H1 (cell line): ENCODE results near the gene SRPK3. TPM values are rescaled to one million over a fixed set of nuclear protein-coding genes. Genes with fewer than 3 reads are reported as not detected.

Experiments
- CTCF ChIA-PET: fragments of 300-600 bp; sonication (Branson Sonifier 250); formaldehyde crosslinking; loops from one replicate; lab custom pipeline; 2021; ENCODE audit not compliant: partially characterized antibody; lab: Charles Lee
- POLR2A ChIA-PET: fragments of 300-600 bp; sonication (Branson Sonifier 250); formaldehyde crosslinking; loops from one replicate; lab custom pipeline; 2021; ENCODE audit warnings: inconsistent platforms; ENCODE audit not compliant: partially characterized antibody; lab: Charles Lee
- DNase-seq, 2 experiments: peaks; one replicate each; pipeline versions ENCODE4 v3.0.0 to v3.0.0-alpha.2; 2010 to 2022; ENCODE audit warnings: low spot score in 2 of 2, low read depth in 1 of 2, mixed read lengths in 1 of 2
- FAIRE-seq: peaks from 2 replicates; lab custom pipeline; 2011; peaks lifted over from hg19 to GRCh38; lab: Jason Lieb, UNC
- H2AFZ ChIP-seq: 2 replicates; pipeline ENCODE4 v1.8.1; 2012; ENCODE audit warnings: low read length, inconsistent platforms
- H2AK5ac ChIP-seq: 2 replicates; pipeline ENCODE4 v1.6.1; 2013; ENCODE audit warnings: low read depth, low read length
- H2BK120ac ChIP-seq: replicated peaks from 2 replicates; pipeline ENCODE3; 2013; ENCODE audit warnings: low read depth, low read length, inconsistent platforms
- H2BK12ac ChIP-seq: 2 replicates; pipeline ENCODE4 v1.6.1; 2013; ENCODE audit warnings: low read depth, low read length
- H2BK15ac ChIP-seq: 2 replicates; pipeline ENCODE4 v1.6.1; 2013; ENCODE audit warnings: low read length
- H2BK20ac ChIP-seq: 2 replicates; pipeline ENCODE4 v1.6.1; 2013; ENCODE audit warnings: low read length
- H2BK5ac ChIP-seq: 2 replicates; pipeline ENCODE4 v1.6.1; 2013; ENCODE audit warnings: low read depth, low read length
- H3K14ac ChIP-seq: 2 replicates; pipeline ENCODE4 v1.6.1; 2013; ENCODE audit warnings: inconsistent platforms; ENCODE audit not compliant: insufficient read length
- H3K18ac ChIP-seq: 2 replicates; pipeline ENCODE4 v1.6.1; 2013; ENCODE audit warnings: low read length; ENCODE audit errors: extremely low read depth
- H3K23ac ChIP-seq: 2 replicates; pipeline ENCODE4 v1.6.1; 2013; ENCODE audit warnings: inconsistent platforms; ENCODE audit not compliant: insufficient read length
- H3K23me2 ChIP-seq: 2 replicates; pipeline ENCODE4 v1.6.1; 2013; ENCODE audit warnings: low read depth, low read length
- H3K27ac ChIP-seq: 2 replicates; pipeline ENCODE4 v1.6.1; 2011; ENCODE audit warnings: low read depth, low read length, inconsistent platforms
- H3K27me3 ChIP-seq, 4 experiments: replicated peaks in 1 of 4; 1 replicate in 1 of 4; 2 replicates in 3 of 4; pipeline versions ENCODE4 v1.6.1 to v1.8.1; 2011 to 2013; ENCODE audit warnings: low read length in 3 of 4, mild to moderate bottlenecking in 3 of 4, inconsistent platforms in 2 of 4, mixed read lengths in 2 of 4, moderate library complexity in 1 of 4; ENCODE audit not compliant: control insufficient read depth in 3 of 4, insufficient read depth in 3 of 4; ENCODE audit errors: extremely low read depth in 1 of 4
- H3K36me3 ChIP-seq, 4 experiments: 2 replicates each; pipeline versions ENCODE4 v1.6.1 to v1.8.1; 2011 to 2013; ENCODE audit warnings: mild to moderate bottlenecking in 4 of 4, low read length in 3 of 4, moderate library complexity in 2 of 4, control low read depth in 1 of 4, inconsistent platforms in 1 of 4; ENCODE audit not compliant: insufficient read depth in 4 of 4, control insufficient read depth in 2 of 4
- H3K4ac ChIP-seq: replicated peaks from 2 replicates; pipeline ENCODE3; 2013; ENCODE audit warnings: low read length, low read depth, mixed read lengths, inconsistent platforms; ENCODE audit not compliant: insufficient read length
- H3K4me1 ChIP-seq, 4 experiments: replicated peaks in 1 of 4; 1 replicate in 1 of 4; 2 replicates in 3 of 4; pipeline versions ENCODE4 v1.6.1 to v1.8.1; 2011 to 2013; ENCODE audit warnings: low read length in 3 of 4, inconsistent platforms in 2 of 4, mixed read lengths in 1 of 4; ENCODE audit not compliant: insufficient read depth in 4 of 4, control insufficient read depth in 3 of 4
- H3K4me2 ChIP-seq, 2 experiments: 2 replicates each; pipeline versions ENCODE4 v1.6.1 to v1.8.1; 2011 to 2013; ENCODE audit warnings: low read depth in 2 of 2, low read length in 2 of 2, control low read depth in 1 of 2, inconsistent platforms in 1 of 2, mild to moderate bottlenecking in 1 of 2; ENCODE audit not compliant: insufficient read depth in 1 of 2
- H3K4me3 ChIP-seq, 4 experiments: fragments of 200-600, 300-600 bp in 1 of 4; sonication (generic), shearing (Covaris generic), sonication (Bioruptor Twin) in 1 of 4; 2 replicates each; pipeline versions ENCODE4 v1.5.1 to v1.8.1; 2011 to 2016; ENCODE audit warnings: low read length in 4 of 4, low read depth in 3 of 4, control low read depth in 2 of 4, inconsistent platforms in 2 of 4, mild to moderate bottlenecking in 2 of 4, mixed read lengths in 1 of 4, moderate library complexity in 1 of 4; ENCODE audit not compliant: insufficient read depth in 2 of 4; ENCODE audit errors: extremely low read depth in 1 of 4
- H3K56ac ChIP-seq: replicated peaks from 2 replicates; pipeline ENCODE3; 2013; ENCODE audit warnings: low read depth, mild to moderate bottlenecking, mixed read lengths, low read length, inconsistent platforms; ENCODE audit not compliant: insufficient read length
- H3K79me1 ChIP-seq: 2 replicates; pipeline ENCODE4 v1.6.1; 2013; ENCODE audit warnings: low read depth, low read length, control low read depth
- H3K79me2 ChIP-seq, 2 experiments: 2 replicates each; pipeline versions ENCODE4 v1.6.1 to v1.8.1; 2012 to 2013; ENCODE audit warnings: low read length in 2 of 2, mild to moderate bottlenecking in 2 of 2, inconsistent platforms in 1 of 2; ENCODE audit not compliant: insufficient read depth in 2 of 2, control insufficient read depth in 1 of 2
- H3K9ac ChIP-seq, 4 experiments: replicated peaks in 1 of 4; 1 replicate in 1 of 4; 2 replicates in 3 of 4; pipeline versions ENCODE4 v1.6.1 to v1.8.1; 2011 to 2013; ENCODE audit warnings: low read depth in 3 of 4, low read length in 3 of 4, control low read depth in 2 of 4, mild to moderate bottlenecking in 2 of 4, moderate library complexity in 2 of 4, inconsistent platforms in 1 of 4; ENCODE audit errors: extremely low read depth in 1 of 4
- H3K9me3 ChIP-seq, 2 experiments: 2 replicates each; pipeline versions ENCODE4 v1.6.1 to v1.8.1; 2012 to 2013; ENCODE audit warnings: mild to moderate bottlenecking in 2 of 2, moderate library complexity in 2 of 2, control low read depth in 1 of 2, inconsistent platforms in 1 of 2, low read depth in 1 of 2, low read length in 1 of 2, mixed read lengths in 1 of 2; ENCODE audit not compliant: insufficient read depth in 2 of 2
- H4K20me1 ChIP-seq, 2 experiments: replicated peaks in 1 of 2; 2 replicates each; pipeline versions ENCODE3 to v1.8.1; 2011 to 2013; ENCODE audit warnings: inconsistent platforms in 2 of 2, low read length in 2 of 2, mild to moderate bottlenecking in 1 of 2; ENCODE audit not compliant: insufficient read depth in 2 of 2, control insufficient read depth in 1 of 2
- H4K5ac ChIP-seq: 2 replicates; pipeline ENCODE4 v1.6.1; 2013; ENCODE audit warnings: low read length, low read depth, mixed read lengths, inconsistent platforms; ENCODE audit not compliant: insufficient read length
- H4K8ac ChIP-seq: 2 replicates; pipeline ENCODE4 v1.8.0; 2013; ENCODE audit warnings: mild to moderate bottlenecking, moderate library complexity, low read length, inconsistent platforms; ENCODE audit not compliant: insufficient read depth; ENCODE audit errors: extremely low read depth
- H4K91ac ChIP-seq: replicated peaks from 2 replicates; pipeline ENCODE3; 2013; ENCODE audit warnings: low read length, mixed read lengths, inconsistent platforms; ENCODE audit not compliant: insufficient read length
- ATF2 ChIP-seq: IDR thresholded peaks from 2 replicates; pipeline ENCODE4 v1.6.1; 2012; ENCODE audit warnings: low read length, inconsistent platforms
- BACH1 ChIP-seq: IDR thresholded peaks from 2 replicates; pipeline ENCODE4 v1.6.1; 2012; ENCODE audit warnings: low read length, improper control_type of control experiment
- BCL11A ChIP-seq, 2 experiments: IDR thresholded peaks; one replicate each; pipeline ENCODE4 v1.6.1; 2011; ENCODE audit warnings: low read depth in 2 of 2, low read length in 2 of 2, mild to moderate bottlenecking in 2 of 2
- CTBP2 ChIP-seq: IDR thresholded peaks from 2 replicates; pipeline ENCODE4 v1.7.0; 2011; ENCODE audit warnings: borderline replicate concordance, mild to moderate bottlenecking, moderate library complexity, mixed read lengths, low read length; ENCODE audit not compliant: insufficient read depth, insufficient read length
- GTF2F1 ChIP-seq: IDR thresholded peaks from 2 replicates; pipeline ENCODE4 v1.6.1; 2012; ENCODE audit warnings: low read depth, low read length, improper control_type of control experiment, borderline replicate concordance
- HDAC6 ChIP-seq: IDR thresholded peaks from one replicate; pipeline ENCODE4 v1.7.1; 2012; ENCODE audit warnings: low read depth, mild to moderate bottlenecking, inconsistent platforms, low read length, moderate library complexity
- MAFK ChIP-seq: IDR thresholded peaks from 2 replicates; pipeline ENCODE4 v1.6.1; 2012; ENCODE audit warnings: low read depth, mild to moderate bottlenecking, improper control_type of control experiment, low read length
- POLR2AphosphoS5 ChIP-seq: IDR thresholded peaks from 2 replicates; pipeline ENCODE4 v1.6.1; 2011; ENCODE audit warnings: low read depth, low read length
- SAP30 ChIP-seq: fragments of 300-600 bp; sonication (generic); IDR thresholded peaks from 2 replicates; pipeline ENCODE4 v1.7.1; 2012; ENCODE audit warnings: low read length, moderate library complexity, mild to moderate bottlenecking, inconsistent platforms; ENCODE audit not compliant: insufficient read depth, insufficient replicate concordance
- SIX5 ChIP-seq: IDR thresholded peaks from 2 replicates; pipeline ENCODE4 v1.6.1; 2011; ENCODE audit warnings: mild to moderate bottlenecking, low read depth, low read length
- TEAD4 ChIP-seq: IDR thresholded peaks from 2 replicates; pipeline ENCODE4 v1.6.1; 2012; ENCODE audit warnings: low read depth, low read length, inconsistent platforms, mixed read lengths
- WGBS, 2 experiments: shearing (Covaris generic) in 1 of 2; methylation state at CpG; one replicate each; pipeline versions ENCODE4 v1.1.6 to v1.1.7; 2013 to 2015; ENCODE audit warnings: low lambda C conversion rate in 2 of 2, mixed read lengths in 2 of 2, inconsistent platforms in 1 of 2, low coverage in 1 of 2, missing lambda C conversion rate in 1 of 2; ENCODE audit not compliant: insufficient replicate concordance in 2 of 2, insufficient coverage in 1 of 2, insufficient read length in 1 of 2; ENCODE audit errors: extremely low coverage in 1 of 2, missing lambda C conversion rate in 1 of 2; 5-methylcytosine and 5-hydroxymethylcytosine counted together
- polyA plus RNA-seq, 7 experiments: library from polyadenylated mRNA; depleted of rRNA in 3 of 7; stranded (reverse) in 5 of 7; unstranded in 2 of 7; fragments of >200 nt in 5 of 7; fragments of 200-250 nt in 2 of 7; gene quantifications; 1 replicate in 5 of 7; 2 replicates in 1 of 7; 4 replicates in 1 of 7; pipeline versions ENCODE4 v1.2.1 to v1.2.3, GENCODE V29; 2011 to 2013; ENCODE audit warnings: missing spikeins in 2 of 7, mixed read lengths in 2 of 7
- total RNA-seq: library from RNA; stranded (reverse); fragmentation: NEBNext Ultra II Directional; extraction: Animal tissue kit (Norgen Biotek cat#: 25700); gene quantifications from 2 replicates; pipeline ENCODE4 v1.2.1, GENCODE V29; 2021

The SRPK3 gene
- total and polyA plus RNA-seq, 2 of the 8 experiments (the other 6 are each of a cell fraction or from before 2014, with no cell fraction given): not detected

GRCh38 chrX:153814591-153815315 is 33.9 kb downstream of the SRPK3 start:
- H3K4me3 ChIP-seq: no peak overlapping the region
- H3K4me2 ChIP-seq: no peak overlapping the region
- TF ChIP-seq HDAC6: no peak
- no peak for TF ChIP-seq BACH1
- TF ChIP-seq CTBP2: no peak
- no peak for TF ChIP-seq POLR2AphosphoS5
- TF ChIP-seq MAFK: no peak
- TF ChIP-seq TEAD4: no peak
- TF ChIP-seq BCL11A (IDR thresholded peaks at IDR 0.05; ENCODE audit: low read depth in 2 of 2, low read length in 2 of 2): no peak
- no peak for TF ChIP-seq GTF2F1
- TF ChIP-seq SAP30: no peak
- no peak for TF ChIP-seq ATF2
- TF ChIP-seq SIX5: no peak
- H2AK5ac ChIP-seq: no peak overlapping the region
- peaks cover 15 to 83% of the 10 kb centered on the region in 2 experiments for H3K79me2 ChIP-seq
- H3K18ac ChIP-seq: no peak overlapping the region; the same call in 1 of the 2 replicates
- H2AFZ ChIP-seq: no peak overlapping the region
- H3K79me1 ChIP-seq: 0 out of 2 replicates have a peak, but pooled peaks cover 2% of the 10 kb centered on the region
- peak overlapping the region; percentile 68; the same call in 1 of the 2 replicates for H4K8ac ChIP-seq
- H3K23me2 ChIP-seq: peaks cover 2% of the 10 kb centered on the region; the same call in 1 of the 2 replicates
- H2BK5ac ChIP-seq: no peak overlapping the region
- H3K14ac ChIP-seq: no peak overlapping the region
- H2BK15ac ChIP-seq: no peak overlapping the region
- H3K4ac ChIP-seq: no peak overlapping the region
- no peaks in the 10 kb centered on the region for H3K27me3 ChIP-seq
- H3K56ac ChIP-seq: no peak overlapping the region
- ChIA-PET POLR2A (interaction anchor here (0.8 to 1.7 kb wide), 4 partner anchors 12 to 20 kb away, joined by 3 to 4 read pairs (median 3); partner anchors contain the start of genes IDH3G and SSR4), CTCF (interaction anchor here (1.2 to 1.6 kb wide), 2 partner anchors 12 to 51 kb away, joined by 3 read pairs; no protein-coding TSS in a partner anchor)
- no peak overlapping the region for H2BK20ac ChIP-seq
- H3K36me3 ChIP-seq: no peaks in the 10 kb centered on the region
- no peak overlapping the region for H2BK12ac ChIP-seq
- H3K23ac ChIP-seq: no peak overlapping the region
- no peak overlapping the region for H2BK120ac ChIP-seq
- no peak overlapping the region for H3K27ac ChIP-seq
- peaks cover 2 to 22% (median 10%) of the 10 kb centered on the region in 4 experiments for H3K4me1 ChIP-seq
- no peak for DNase-seq
- peaks cover 0 to 25% of the 10 kb centered on the region in 2 experiments for H4K20me1 ChIP-seq
- H4K5ac ChIP-seq: no peak overlapping the region
- FAIRE-seq: no peak
- WGBS, 2 experiments: 91% methylated on average over 19 of the region's 19 CpGs; no CpG with 5 or more reads in 1 of the 2 experiments
- H3K9ac ChIP-seq: no peak overlapping the region
- H4K91ac ChIP-seq: no peak overlapping the region
- H3K9me3 ChIP-seq: no peaks in the 10 kb centered on the region
